Keratinocyte (primary cell): ENCODE data around the gene LDLRAD4. TPM values are rescaled to one million over a fixed set of nuclear protein-coding genes. Genes with fewer than 3 reads are reported as not detected.

Experiments
- DNase-seq: peaks from one replicate; pipeline ENCODE4 v3.0.0-alpha.2; 2011; ENCODE audit warnings: low read depth, missing footprints, low spot score
- FAIRE-seq: peaks from 2 replicates; lab custom pipeline; 2011; peaks lifted over from hg19 to GRCh38; lab: Jason Lieb, UNC
- H2AFZ ChIP-seq: 2 replicates; pipeline ENCODE4 v1.6.0; 2012; ENCODE audit warnings: low read length, control low read depth, inconsistent platforms; ENCODE audit not compliant: control insufficient read depth
- H3K27ac ChIP-seq: 2 replicates; pipeline ENCODE4 v1.5.1; 2011; ENCODE audit warnings: low read length; ENCODE audit not compliant: control insufficient read depth, insufficient read depth
- H3K27me3 ChIP-seq: 3 replicates; pipeline ENCODE4 v1.6.0; 2011; ENCODE audit warnings: low read length; ENCODE audit not compliant: control insufficient read depth, insufficient read depth; ENCODE audit errors: extremely low read depth
- H3K36me3 ChIP-seq, 2 experiments: 2 replicates in 1 of 2; 3 replicates in 1 of 2; pipeline ENCODE4 v1.5.1; 2011; ENCODE audit warnings: low read length in 2 of 2, mild to moderate bottlenecking in 1 of 2; ENCODE audit not compliant: control insufficient read depth in 2 of 2, insufficient read depth in 2 of 2; ENCODE audit errors: extremely low read depth in 1 of 2
- H3K4me1 ChIP-seq: 3 replicates; pipeline ENCODE4 v1.5.1; 2011; ENCODE audit warnings: low read length; ENCODE audit not compliant: control insufficient read depth, insufficient read depth; ENCODE audit errors: extremely low read depth
- H3K4me2 ChIP-seq: 3 replicates; pipeline ENCODE4 v1.6.0; 2011; ENCODE audit warnings: low read depth, low read length; ENCODE audit not compliant: control insufficient read depth, insufficient read depth; ENCODE audit errors: extremely low read depth
- H3K4me3 ChIP-seq, 3 experiments: fragments of 200-600 bp in 1 of 3; sonication (generic) in 1 of 3; 2 replicates in 2 of 3; 3 replicates in 1 of 3; pipeline ENCODE4 v1.5.1; 2011 to 2016; ENCODE audit warnings: low read length in 3 of 3, mild to moderate bottlenecking in 3 of 3, control low read depth in 2 of 3, inconsistent platforms in 1 of 3, low read depth in 1 of 3, mixed read lengths in 1 of 3, mixed run types in 1 of 3, moderate library complexity in 1 of 3; ENCODE audit not compliant: control insufficient read depth in 2 of 3, insufficient read depth in 2 of 3; ENCODE audit errors: extremely low read depth in 1 of 3
- H3K79me2 ChIP-seq: 2 replicates; pipeline ENCODE4 v1.6.0; 2012; ENCODE audit warnings: low read length; ENCODE audit not compliant: control insufficient read depth, insufficient read depth
- H3K9ac ChIP-seq: 3 replicates; pipeline ENCODE4 v1.6.0; 2011; ENCODE audit warnings: low read length; ENCODE audit not compliant: control insufficient read depth, insufficient read depth; ENCODE audit errors: extremely low read depth
- H3K9me1 ChIP-seq: 3 replicates; pipeline ENCODE4 v1.6.0; 2011; ENCODE audit warnings: low read length; ENCODE audit not compliant: control insufficient read depth, insufficient read depth; ENCODE audit errors: extremely low read depth
- H3K9me3 ChIP-seq: 2 replicates; pipeline ENCODE4 v1.5.1; 2012; ENCODE audit warnings: low read depth, low read length; ENCODE audit not compliant: control insufficient read depth
- H4K20me1 ChIP-seq: 3 replicates; pipeline ENCODE4 v1.6.0; 2011; ENCODE audit warnings: low read length; ENCODE audit not compliant: control insufficient read depth, insufficient read depth; ENCODE audit errors: extremely low read depth
- EZH2 ChIP-seq: IDR thresholded peaks from one replicate; pipeline ENCODE4 v1.6.1; 2012; ENCODE audit warnings: inconsistent platforms, mild to moderate bottlenecking, low read length, moderate library complexity
- dilution Hi-C: fragments of 300-500 bp; cut with MboI; formaldehyde crosslinking; loops from one replicate; pipeline ENCODE4 v1.7.0; 2020; ENCODE audit warnings: low sequenced_read_pairs; ENCODE audit not compliant: extremely low pct_ligation_motif_present
- polyA plus RNA-seq, 5 experiments: library from polyadenylated mRNA; depleted of rRNA in 3 of 5; stranded (reverse) in 3 of 5; stranded (forward) in 1 of 5; unstranded in 1 of 5; fragments of >200 nt; gene quantifications; 1 replicate in 1 of 5; 2 replicates in 3 of 5; 3 replicates in 1 of 5; pipeline versions ENCODE4 v1.2.1 to v1.2.3, GENCODE V29; 2011 to 2012; ENCODE audit warnings: missing spikeins in 2 of 5, low read depth in 1 of 5, low replicate concordance in 1 of 5
- TF ChIP-seq, protein P1 (sequence below), 3 experiments: IDR thresholded peaks in 1 of 3; conservative IDR thresholded peaks in 1 of 3; optimal IDR thresholded peaks in 1 of 3; 2 replicates in 2 of 3; 3 replicates in 1 of 3; pipeline versions ENCODE3 to v1.5.1; 2011; ENCODE audit warnings: low read length in 3 of 3, mild to moderate bottlenecking in 3 of 3, moderate library complexity in 2 of 3, control low read depth in 1 of 3, inconsistent platforms in 1 of 3; ENCODE audit not compliant: insufficient read depth in 2 of 3; ENCODE audit errors: extremely low read depth in 1 of 3

The LDLRAD4 gene
- polyA plus RNA-seq, 1 donor (not counting 4 experiments of a cell fraction or from before 2014, with no cell fraction given): not detected

DNA sequence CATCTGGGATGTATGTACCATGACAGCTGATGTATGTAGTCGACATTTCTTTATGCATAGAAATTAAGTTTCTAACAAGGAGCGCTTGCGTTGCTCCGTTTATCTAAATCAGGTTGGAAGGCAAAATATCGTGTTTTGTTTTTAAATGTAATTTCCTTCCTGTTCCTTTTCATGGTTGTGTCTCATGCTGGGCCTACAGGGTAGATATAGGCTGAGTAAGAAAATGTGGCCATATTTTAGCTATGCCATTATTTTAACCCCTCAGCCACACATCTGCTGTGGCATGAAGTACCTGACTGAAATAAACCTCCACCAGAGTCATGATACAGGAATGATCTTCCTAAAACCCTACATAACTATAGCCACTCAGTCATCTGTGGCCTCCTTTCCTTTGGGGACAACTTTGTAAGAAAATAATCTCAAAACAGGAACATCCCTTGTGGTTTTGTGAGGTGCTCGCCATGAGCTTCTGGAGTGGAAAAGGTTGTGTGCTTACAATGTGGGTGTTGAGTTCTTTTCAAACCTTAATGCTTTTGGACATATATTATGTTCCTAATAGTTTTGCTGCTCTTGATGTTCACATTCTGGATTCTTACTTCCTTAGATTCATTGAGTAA, 293.5 kb downstream of the LDLRAD4 start:
- Histone ChIP-seq H3K4me1 (no peaks in the 10 kb centered on the region), H3K4me2 (no peak overlapping the region), H3K9me1 (no peaks in the 10 kb centered on the region), H3K9ac (no peak overlapping the region), H4K20me1 (no peaks in the 10 kb centered on the region), H2AFZ (no peak overlapping the region), H3K79me2 (no peaks in the 10 kb centered on the region), H3K27ac (no peak overlapping the region), H3K36me3 (no peaks in the 10 kb centered on the region), H3K9me3 (no peaks in the 10 kb centered on the region), H3K4me3 (no peak overlapping the region), H3K27me3 (no peaks in the 10 kb centered on the region)
- dilution Hi-C loops: no loop called here
- DNase-seq (no peak), FAIRE-seq (no peak)
- no peak for TF ChIP-seq EZH2
- TF ChIP-seq, protein P1, sequence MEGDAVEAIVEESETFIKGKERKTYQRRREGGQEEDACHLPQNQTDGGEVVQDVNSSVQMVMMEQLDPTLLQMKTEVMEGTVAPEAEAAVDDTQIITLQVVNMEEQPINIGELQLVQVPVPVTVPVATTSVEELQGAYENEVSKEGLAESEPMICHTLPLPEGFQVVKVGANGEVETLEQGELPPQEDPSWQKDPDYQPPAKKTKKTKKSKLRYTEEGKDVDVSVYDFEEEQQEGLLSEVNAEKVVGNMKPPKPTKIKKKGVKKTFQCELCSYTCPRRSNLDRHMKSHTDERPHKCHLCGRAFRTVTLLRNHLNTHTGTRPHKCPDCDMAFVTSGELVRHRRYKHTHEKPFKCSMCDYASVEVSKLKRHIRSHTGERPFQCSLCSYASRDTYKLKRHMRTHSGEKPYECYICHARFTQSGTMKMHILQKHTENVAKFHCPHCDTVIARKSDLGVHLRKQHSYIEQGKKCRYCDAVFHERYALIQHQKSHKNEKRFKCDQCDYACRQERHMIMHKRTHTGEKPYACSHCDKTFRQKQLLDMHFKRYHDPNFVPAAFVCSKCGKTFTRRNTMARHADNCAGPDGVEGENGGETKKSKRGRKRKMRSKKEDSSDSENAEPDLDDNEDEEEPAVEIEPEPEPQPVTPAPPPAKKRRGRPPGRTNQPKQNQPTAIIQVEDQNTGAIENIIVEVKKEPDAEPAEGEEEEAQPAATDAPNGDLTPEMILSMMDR (optimal IDR thresholded peaks at IDR 0.05 in 1 of 3, IDR thresholded peaks at IDR 0.05 in 1 of 3, conservative IDR thresholded peaks at IDR 0.05 in 1 of 3; ENCODE audit: extremely low read depth in 1 of 3, insufficient read depth in 2 of 3, low read length in 3 of 3): no peak

DNA sequence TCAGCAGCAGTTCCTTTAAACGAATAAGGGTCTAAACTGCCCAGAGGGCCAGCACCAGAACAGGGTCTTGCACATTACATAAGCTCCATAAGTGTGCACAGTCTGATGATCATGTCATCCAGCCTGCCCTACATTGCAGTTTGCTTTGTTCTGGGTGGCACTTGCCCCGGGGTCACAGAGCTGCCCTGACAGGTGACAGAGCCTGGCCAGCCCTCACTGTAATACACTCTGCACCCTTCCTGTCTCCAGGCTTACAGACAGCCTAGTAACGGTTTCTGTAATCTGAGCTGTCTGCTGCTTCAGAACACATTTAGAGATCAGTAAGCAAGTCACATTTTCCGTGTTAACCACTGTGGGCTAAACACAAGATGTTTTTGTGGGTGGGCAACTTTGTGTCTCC, 294.5 kb downstream of the LDLRAD4 start:
- TF ChIP-seq EZH2: no peak
- TF ChIP-seq, protein P1 (optimal IDR thresholded peaks at IDR 0.05 in 1 of 3, IDR thresholded peaks at IDR 0.05 in 1 of 3, conservative IDR thresholded peaks at IDR 0.05 in 1 of 3; ENCODE audit: extremely low read depth in 1 of 3, insufficient read depth in 2 of 3, low read length in 3 of 3): no peak
- H3K9me3 ChIP-seq: no peaks in the 10 kb centered on the region
- no peak overlapping the region for H3K4me3 ChIP-seq
- no peak overlapping the region for H3K9ac ChIP-seq
- H3K27me3 ChIP-seq: no peaks in the 10 kb centered on the region
- H2AFZ ChIP-seq: no peak overlapping the region
- no peaks in the 10 kb centered on the region for H3K4me1 ChIP-seq
- no peak overlapping the region for H3K27ac ChIP-seq
- no peaks in the 10 kb centered on the region for H3K79me2 ChIP-seq
- H3K9me1 ChIP-seq: no peaks in the 10 kb centered on the region
- no peak overlapping the region for H3K4me2 ChIP-seq
- no peaks in the 10 kb centered on the region for H4K20me1 ChIP-seq
- FAIRE-seq (no peak), DNase-seq (no peak)
- dilution Hi-C loops: no loop called here
- H3K36me3 ChIP-seq: no peaks in the 10 kb centered on the region
